Iris pigment epithelial cell (primary cell): ENCODE data around the gene AP3B2.
"Not testable (repeated sequence)": the region's sequence is repeated elsewhere in the genome, so short reads cannot be mapped to it uniquely, and the experiment has no call there.

Experiments used
- DNase-seq: peaks from one replicate; pipeline ENCODE4 v3.0.0-alpha.2; 2011; ENCODE audit warnings: low read depth

Gene AP3B2, protein sequence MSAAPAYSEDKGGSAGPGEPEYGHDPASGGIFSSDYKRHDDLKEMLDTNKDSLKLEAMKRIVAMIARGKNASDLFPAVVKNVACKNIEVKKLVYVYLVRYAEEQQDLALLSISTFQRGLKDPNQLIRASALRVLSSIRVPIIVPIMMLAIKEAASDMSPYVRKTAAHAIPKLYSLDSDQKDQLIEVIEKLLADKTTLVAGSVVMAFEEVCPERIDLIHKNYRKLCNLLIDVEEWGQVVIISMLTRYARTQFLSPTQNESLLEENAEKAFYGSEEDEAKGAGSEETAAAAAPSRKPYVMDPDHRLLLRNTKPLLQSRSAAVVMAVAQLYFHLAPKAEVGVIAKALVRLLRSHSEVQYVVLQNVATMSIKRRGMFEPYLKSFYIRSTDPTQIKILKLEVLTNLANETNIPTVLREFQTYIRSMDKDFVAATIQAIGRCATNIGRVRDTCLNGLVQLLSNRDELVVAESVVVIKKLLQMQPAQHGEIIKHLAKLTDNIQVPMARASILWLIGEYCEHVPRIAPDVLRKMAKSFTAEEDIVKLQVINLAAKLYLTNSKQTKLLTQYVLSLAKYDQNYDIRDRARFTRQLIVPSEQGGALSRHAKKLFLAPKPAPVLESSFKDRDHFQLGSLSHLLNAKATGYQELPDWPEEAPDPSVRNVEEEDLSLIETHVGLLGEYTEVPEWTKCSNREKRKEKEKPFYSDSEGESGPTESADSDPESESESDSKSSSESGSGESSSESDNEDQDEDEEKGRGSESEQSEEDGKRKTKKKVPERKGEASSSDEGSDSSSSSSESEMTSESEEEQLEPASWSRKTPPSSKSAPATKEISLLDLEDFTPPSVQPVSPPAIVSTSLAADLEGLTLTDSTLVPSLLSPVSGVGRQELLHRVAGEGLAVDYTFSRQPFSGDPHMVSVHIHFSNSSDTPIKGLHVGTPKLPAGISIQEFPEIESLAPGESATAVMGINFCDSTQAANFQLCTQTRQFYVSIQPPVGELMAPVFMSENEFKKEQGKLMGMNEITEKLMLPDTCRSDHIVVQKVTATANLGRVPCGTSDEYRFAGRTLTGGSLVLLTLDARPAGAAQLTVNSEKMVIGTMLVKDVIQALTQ

GRCh38 chr15:82709421-82710207 lies at the start of gene AP3B2:
Gene AP3B2 (minus strand): TSS chr15:82709875. CDS start chr15:82709706, 169 bp downstream.
- DNase-seq, result peak; percentile 76

DNA sequence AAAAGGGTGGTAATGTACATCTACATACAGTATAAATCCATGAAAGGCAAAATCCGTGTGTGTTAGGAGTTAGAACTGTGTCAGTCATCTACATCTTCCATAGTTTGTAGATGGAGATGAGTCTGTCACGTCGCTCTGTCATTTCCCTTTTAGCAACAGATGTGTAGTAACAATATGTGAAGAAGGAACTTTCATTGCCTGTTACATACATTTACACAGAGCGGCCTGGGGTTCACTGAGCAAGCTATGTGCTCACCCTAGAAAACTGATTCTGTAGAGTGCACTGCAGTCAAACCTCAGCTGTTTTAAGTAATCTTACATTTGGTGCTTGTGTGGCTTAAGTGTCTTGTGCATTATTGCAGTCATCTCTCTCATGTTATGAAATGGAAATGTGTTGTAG lies 41.6 kb upstream of the AP3B2 start:
- no peak for DNase-seq

DNA sequence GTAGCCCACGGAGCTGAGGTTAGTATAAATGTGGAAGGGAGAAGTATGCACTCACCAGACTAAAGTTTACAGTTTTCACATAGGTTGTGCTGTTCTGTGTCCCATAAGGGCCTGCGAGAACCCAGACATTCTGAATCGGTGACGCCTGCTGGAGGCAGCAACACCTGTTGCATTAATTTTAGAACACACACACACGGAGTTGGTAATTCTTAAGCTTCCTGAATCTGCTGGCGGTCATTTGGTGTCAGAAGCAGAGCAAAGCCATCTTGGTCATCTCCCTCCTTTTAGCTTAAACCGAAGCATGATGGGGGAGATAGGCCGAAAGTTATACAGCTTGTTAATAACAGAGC lies 41.1 kb upstream of the AP3B2 start:
- peak; percentile 35 for DNase-seq

DNA sequence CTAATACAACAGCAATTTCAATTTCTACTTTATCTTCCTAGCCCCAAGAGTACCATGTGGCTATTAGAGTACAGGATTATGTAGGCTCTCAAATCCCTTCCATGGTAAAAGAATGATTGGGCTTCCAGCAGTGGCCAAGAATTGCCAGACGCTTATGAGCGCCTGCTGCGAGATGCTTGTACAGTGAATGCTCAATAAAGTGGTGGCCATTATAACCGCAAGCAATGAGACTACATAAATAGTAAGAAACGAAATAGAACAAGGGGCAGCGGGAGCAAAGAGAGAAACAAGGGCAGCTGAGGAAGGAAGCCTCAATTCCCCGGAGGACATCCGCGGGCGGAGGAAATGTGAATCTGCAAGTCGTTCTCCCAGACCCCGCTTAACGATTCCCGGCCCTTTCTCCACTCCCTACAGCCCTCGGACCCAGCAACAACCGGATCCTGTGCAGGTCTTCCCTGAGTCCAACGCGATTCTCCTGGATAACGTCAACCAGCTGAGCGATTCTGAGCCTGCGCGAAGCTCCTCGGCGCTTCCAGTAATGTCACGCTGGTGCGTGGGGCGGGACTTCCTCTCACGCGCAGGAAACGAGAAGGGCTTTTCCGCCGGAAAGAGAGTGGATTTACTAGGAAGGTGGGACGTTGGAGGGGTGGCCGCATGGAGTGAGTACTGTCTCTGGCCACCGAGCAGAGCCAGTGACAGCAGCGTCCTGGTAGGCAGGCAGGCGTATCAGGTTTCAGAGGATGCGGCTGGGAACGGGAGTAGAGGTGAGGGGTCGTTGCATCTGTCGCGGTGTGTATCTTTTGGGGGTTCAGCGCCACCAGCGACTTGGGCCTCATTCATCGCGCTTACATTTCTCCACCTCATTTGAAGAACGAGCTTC lies 40.5 kb upstream of the AP3B2 start:
- peak; percentile 98 for DNase-seq

GRCh38 chr15:82748315-82748714 lies 38.6 kb upstream of the AP3B2 start:
- no peak for DNase-seq

DNA sequence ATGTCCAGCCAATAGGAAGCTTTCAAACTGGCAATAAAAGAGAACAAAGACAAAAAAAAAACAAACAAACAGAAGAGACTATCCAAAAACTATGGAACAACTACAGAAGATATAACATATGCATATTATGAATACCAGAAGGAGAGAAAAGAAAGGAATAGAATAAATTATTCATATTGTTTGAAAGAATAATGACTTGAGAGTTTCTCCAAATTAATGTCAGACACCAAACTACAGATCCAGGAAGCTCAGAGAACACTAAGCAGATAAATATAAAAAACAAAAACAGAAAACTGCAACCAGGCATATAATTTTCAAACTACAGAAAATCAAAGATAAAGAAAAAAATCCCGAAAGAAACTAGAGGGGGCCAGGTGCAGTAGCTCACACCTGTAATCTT lies 34.1 kb upstream of the AP3B2 start:
- no peak for DNase-seq

DNA sequence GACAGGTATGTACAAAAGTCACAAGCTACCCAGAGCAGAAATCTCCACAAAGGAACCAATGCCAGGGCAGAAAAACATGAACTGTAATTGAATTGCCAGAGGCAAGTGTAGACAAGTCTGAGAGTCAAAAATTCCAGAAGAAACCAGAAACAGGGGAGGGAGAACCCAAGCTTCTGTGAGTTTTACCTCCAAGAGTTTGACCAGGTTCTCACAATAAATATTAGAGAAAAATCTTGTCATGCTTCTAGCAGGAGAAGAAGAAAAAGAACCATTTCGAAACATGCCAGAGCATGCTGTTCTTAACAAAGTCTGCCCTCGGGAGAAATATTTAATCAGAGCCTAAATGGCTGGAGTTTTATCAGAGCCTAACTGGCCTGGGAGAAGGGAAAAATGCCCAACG lies 32.5 kb upstream of the AP3B2 start:
- peak; percentile 12 for DNase-seq

DNA sequence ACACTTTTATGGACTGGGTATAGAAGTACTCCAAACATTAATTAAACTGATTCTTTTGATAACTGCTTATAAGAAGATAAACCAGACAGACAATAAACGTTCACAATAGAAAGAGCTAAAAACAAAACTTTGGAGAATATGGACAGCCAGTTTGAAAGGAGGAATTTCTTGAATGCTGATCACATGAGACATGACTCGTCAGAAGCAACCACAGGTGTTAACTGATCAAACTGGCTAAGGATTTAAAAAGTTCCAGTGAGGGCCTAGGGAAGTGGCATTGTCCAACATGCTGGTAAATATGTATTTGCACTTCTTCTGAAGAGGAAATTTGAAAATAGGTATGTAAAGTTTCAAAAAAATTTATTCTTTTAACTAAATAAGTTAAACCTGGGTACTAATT lies 29.4 kb upstream of the AP3B2 start:
- DNase-seq, result peak; percentile 44

GRCh38 chr15:82737975-82738374 lies 28.3 kb upstream of the AP3B2 start:
- DNase-seq, result peak; percentile 22

GRCh38 chr15:82731527-82731926 lies 21.9 kb upstream of the AP3B2 start:
- DNase-seq, result no peak

DNA sequence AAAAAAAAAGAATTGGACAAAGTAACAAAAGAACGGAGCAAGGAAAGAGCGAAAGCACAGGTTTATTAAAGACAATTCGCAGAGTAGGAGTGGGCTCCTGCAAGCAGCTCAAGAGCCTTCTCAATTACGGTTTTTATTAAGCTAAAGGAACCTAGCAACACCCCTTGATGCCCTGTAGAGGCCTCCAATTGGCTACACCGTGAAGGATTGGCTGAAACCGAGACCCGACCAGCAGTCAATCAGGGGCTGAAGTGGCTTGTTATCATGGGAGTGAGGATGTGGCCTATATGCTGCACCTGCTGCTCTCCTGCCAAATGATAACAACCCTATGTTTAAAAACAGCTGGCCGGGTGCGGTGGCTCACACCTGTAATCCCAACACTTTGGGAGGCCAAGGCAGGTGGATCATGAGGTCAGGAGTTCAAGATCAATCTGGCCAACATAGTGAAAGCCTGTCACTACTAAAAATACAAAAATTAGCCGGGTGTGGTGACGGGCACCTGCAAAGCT lies 20.4 kb upstream of the AP3B2 start:
- DNase-seq, result no peak

GRCh38 chr15:82726816-82727215 lies 17.1 kb upstream of the AP3B2 start:
- no peak for DNase-seq

- no peak for DNase-seq
These were observed 5.3 kb upstream of the AP3B2 start for GRCh38 chr15:82715003-82715402.

DNA sequence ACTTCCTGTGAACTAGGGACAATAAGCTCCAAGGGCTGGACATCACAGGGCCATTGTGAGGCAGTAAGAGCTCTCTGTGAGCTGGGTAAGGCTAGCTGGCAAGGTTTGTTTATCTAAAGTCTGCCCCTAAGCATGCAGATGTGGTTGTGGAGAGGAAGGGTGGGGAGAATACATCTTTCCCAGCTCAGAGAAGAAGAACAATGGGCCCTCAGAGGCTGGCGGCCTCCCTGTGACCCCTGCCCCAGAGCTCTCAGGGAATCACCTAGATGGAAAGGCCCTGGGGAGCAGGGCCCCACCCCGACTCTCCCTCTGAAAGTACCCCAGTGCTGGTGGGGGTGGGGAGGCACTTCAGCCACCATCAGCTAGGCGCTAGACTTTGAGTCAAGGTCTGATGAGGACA lies 4.3 kb upstream of the AP3B2 start:
- DNase-seq, result no peak

- DNase-seq, result no peak
These were observed 2.4 kb upstream of the AP3B2 start for GRCh38 chr15:82712036-82712435.

- DNase-seq, result no peak
These were observed 1.3 kb upstream of the AP3B2 start for GRCh38 chr15:82710926-82711490.

- no peak for DNase-seq
These were observed 507 bp upstream of the AP3B2 start for GRCh38 chr15:82710208-82710555.

GRCh38 chr15:82709081-82709420 lies 624 bp downstream of the AP3B2 start:
- no peak for DNase-seq

DNA sequence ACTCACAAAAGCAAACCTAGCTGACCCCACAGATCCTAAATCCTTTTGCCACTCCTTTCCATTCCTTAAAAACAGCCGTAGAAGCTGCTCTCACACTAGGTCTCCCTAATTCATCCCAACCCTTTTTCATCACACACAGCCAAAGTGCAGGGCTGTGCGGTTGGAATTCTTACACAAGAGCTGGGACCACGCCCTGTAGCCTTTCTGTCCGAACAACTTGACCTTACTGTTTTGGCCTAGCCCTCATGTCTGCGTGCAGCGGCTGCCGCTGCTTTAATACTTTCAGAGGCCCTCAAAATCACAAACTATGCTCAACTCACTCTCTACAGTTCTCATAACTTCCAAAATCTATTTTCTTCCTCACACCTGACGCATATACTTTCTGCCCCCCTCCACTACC lies 3.8 kb downstream of the AP3B2 start:
- DNase-seq, result not testable (repeated sequence)

GRCh38 chr15:82699726-82700125 lies 9.9 kb downstream of the AP3B2 start:
- DNase-seq, result peak; percentile 14
